HG02852 (cell line): ENCODE data around the gene NUP107.

Source experiments
- ATAC-seq: cut with Tn5 transposase; IDR thresholded peaks from one replicate; pipeline ENCODE4 v1.9.1; 2021; ENCODE audit warnings: mild to moderate bottlenecking, moderate library complexity; ENCODE audit not compliant: unreplicated experiment

The NUP107 gene

GRCh38 chr12:68772714-68773113 is 85.9 kb downstream of the NUP107 start:
- no peak for ATAC-seq

- no peak for ATAC-seq
Measured at GRCh38 chr12:68773582-68773981, 86.8 kb downstream of the NUP107 start.

GRCh38 chr12:68775121-68775630 is 88.4 kb downstream of the NUP107 start:
- no peak for ATAC-seq

- ATAC-seq, result no peak
Measured at GRCh38 chr12:68776976-68777610, 90.3 kb downstream of the NUP107 start.

- ATAC-seq, result no peak
Measured at GRCh38 chr12:68779280-68779679, 92.5 kb downstream of the NUP107 start.

- no peak for ATAC-seq
Measured at GRCh38 chr12:68780731-68781130, 94.0 kb downstream of the NUP107 start.

- ATAC-seq, result no peak
Measured at GRCh38 chr12:68781728-68782127, 95.0 kb downstream of the NUP107 start.

GRCh38 chr12:68784015-68784414 is 97.2 kb downstream of the NUP107 start:
- ATAC-seq, result no peak

- ATAC-seq, result no peak
Measured at GRCh38 chr12:68785358-68785757, 98.6 kb downstream of the NUP107 start.

GRCh38 chr12:68785823-68786222 is 99.0 kb downstream of the NUP107 start:
- no peak for ATAC-seq

- ATAC-seq, result no peak
Measured at GRCh38 chr12:68786929-68787328, 100.2 kb downstream of the NUP107 start.

- ATAC-seq, result no peak
Measured at GRCh38 chr12:68788554-68789143, 101.9 kb downstream of the NUP107 start.

- no peak for ATAC-seq
Measured at GRCh38 chr12:68789144-68789878, 102.5 kb downstream of the NUP107 start.

GRCh38 chr12:68790081-68790951 is 103.5 kb downstream of the NUP107 start:
- no peak for ATAC-seq

GRCh38 chr12:68790952-68791234 is 104.1 kb downstream of the NUP107 start:
- ATAC-seq, result no peak

- ATAC-seq, result no peak
Measured at GRCh38 chr12:68791897-68792481, 105.2 kb downstream of the NUP107 start.

- ATAC-seq, result peak; percentile 88
Measured at GRCh38 chr12:68792952-68793351, 106.2 kb downstream of the NUP107 start.

- no peak for ATAC-seq
Measured at GRCh38 chr12:68793436-68793835, 106.7 kb downstream of the NUP107 start.

GRCh38 chr12:68793975-68794652 is 107.3 kb downstream of the NUP107 start:
- ATAC-seq, result no peak

- ATAC-seq, result no peak
Measured at GRCh38 chr12:68794653-68795251, 108.0 kb downstream of the NUP107 start.
